ENCODE results near the gene ERBB2.

DNA sequence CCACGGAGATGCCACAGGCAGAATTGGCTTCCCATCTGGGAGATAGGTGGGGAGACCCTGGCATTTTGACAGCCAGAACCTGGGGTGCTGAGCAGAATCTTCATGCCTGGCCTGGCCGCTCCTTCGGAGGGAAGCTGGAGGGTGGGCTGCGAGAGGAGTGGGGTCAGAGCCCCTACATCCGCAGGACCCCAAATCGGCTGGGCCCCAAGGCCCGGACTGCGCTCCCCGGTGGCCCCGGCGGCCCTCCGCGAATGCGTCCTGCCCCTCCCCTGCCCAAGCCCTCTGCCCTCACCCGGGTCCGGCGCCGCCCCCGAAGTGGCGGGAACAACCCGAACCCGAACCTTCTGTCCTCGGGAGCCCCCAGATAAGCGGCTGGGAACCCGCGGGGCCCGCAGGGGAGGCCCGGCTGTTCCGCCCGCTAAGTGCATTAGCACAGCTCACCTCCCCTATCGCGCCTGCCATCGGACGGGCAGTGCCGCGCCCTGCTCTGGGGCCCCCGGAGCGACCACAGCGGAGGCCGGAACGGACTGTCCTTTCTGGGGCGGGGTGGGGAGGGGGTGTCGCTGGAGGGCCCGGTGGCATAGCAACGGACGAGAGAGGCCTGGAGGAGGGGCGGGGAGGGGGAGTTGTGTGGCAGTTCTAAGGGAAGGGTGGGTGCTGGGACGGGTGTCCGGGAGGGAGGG lies 32.5 kb upstream of the ERBB2 start:
- TF ChIP-seq, protein P1, sequence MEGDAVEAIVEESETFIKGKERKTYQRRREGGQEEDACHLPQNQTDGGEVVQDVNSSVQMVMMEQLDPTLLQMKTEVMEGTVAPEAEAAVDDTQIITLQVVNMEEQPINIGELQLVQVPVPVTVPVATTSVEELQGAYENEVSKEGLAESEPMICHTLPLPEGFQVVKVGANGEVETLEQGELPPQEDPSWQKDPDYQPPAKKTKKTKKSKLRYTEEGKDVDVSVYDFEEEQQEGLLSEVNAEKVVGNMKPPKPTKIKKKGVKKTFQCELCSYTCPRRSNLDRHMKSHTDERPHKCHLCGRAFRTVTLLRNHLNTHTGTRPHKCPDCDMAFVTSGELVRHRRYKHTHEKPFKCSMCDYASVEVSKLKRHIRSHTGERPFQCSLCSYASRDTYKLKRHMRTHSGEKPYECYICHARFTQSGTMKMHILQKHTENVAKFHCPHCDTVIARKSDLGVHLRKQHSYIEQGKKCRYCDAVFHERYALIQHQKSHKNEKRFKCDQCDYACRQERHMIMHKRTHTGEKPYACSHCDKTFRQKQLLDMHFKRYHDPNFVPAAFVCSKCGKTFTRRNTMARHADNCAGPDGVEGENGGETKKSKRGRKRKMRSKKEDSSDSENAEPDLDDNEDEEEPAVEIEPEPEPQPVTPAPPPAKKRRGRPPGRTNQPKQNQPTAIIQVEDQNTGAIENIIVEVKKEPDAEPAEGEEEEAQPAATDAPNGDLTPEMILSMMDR (IDR thresholded peaks at IDR 0.05 in 2 of 3, conservative IDR thresholded peaks at IDR 0.05 in 1 of 3; ENCODE audit: insufficient read depth in 2 of 3, low read depth in 1 of 3, low read length in 3 of 3) = 0 out of 6 replicates have a peak, but pooled peaks of 1 of the 3 experiments have one; percentile 6
- TF ChIP-seq ZNF436 (CRISPR knock-in tag; IDR thresholded peaks at IDR 0.05) (no peak), SIN3A (IDR thresholded peaks at IDR 0.05; ENCODE audit: borderline replicate concordance in 2 of 2, control insufficient read depth in 1 of 2, low read depth in 2 of 2, low read length in 2 of 2) (no peak; a peak in 1 of 4 replicates)
